Measurements from ENCODE around the gene LENG1.

LENG1 gene

DNA sequence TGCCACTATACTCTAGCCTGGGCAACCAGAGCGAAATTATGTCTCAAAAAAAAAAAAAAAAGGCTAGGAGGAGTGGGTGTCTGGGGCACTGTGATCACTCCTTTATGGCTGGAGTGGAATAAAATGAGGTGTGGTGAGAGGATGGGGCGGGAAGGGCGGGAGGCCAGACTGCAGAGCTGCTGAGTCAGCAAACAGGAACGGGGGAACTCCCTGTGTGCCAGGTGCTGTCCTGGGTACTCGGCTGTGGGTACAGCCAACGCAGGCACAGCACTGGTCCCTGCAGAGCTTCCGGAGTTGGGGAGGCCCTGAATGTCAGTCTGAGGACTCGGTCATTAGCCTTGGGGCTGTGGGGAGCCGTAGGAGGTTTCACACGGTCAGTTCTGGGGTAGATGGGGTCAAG is 38.3 kb downstream of the LENG1 start:
- TF ChIP-seq CTCF (IDR thresholded peaks at IDR 0.05; ENCODE audit: control insufficient read depth, extremely low read depth, insufficient read depth) = no peak
- no peak for DNase-seq (ENCODE audit: low read depth)

GRCh38 chr19:54115109-54116063 is 44.1 kb downstream of the LENG1 start, which contains the start of the genes PRPF31 and TFPT:
Gene PRPF31 (plus strand): TSS chr19:54115754. CDS start chr19:54118279, 2,525 bp downstream.
Gene TFPT (minus strand): TSS chr19:54115657. CDS start chr19:54115269, 388 bp downstream.
- DNase-seq (ENCODE audit: low read depth) = peak; percentile 96
- H3K4me3 ChIP-seq (ENCODE audit: low read depth, low read length) = peak within 1 kb of the TSS; percentile 100
- TF ChIP-seq CTCF (IDR thresholded peaks at IDR 0.05; ENCODE audit: control insufficient read depth, extremely low read depth, insufficient read depth) = no peak

More for the DNA sequence above, 38.3 kb downstream of the LENG1 start:
- H3K4me3 ChIP-seq (ENCODE audit: low read depth, low read length) = no peak overlapping the region

GRCh38 chr19:54114340-54115108 is 45.0 kb downstream of the LENG1 start:
- DNase-seq (ENCODE audit: low read depth) = peak; percentile 11
- H3K4me3 ChIP-seq (ENCODE audit: low read depth, low read length) = peak overlapping the region; percentile 100
- no peak for TF ChIP-seq CTCF (IDR thresholded peaks at IDR 0.05; ENCODE audit: control insufficient read depth, extremely low read depth, insufficient read depth)

DNA sequence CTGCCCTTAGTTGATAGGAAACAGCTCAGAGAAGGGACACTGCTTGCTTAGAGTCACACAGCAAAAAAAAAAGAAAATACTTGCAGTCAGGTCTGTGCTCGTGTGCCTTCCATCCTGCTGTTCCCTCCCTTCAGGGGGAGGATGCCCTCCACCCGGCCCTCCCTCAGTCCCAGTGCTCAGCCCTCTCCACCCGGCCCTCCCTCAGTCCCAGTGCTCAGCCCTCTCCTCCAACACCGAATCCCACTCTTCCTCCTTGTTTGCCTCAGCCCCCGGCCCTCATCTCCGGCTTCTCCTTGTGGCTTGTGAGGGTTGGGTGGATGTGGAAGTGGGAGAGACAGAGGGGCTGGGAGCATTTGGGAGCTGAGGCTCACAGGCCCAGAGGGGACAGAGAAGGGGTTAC is 49.9 kb downstream of the LENG1 start:
- DNase-seq (ENCODE audit: low read depth) = no peak

GRCh38 chr19:54108496-54108895 is 51.0 kb downstream of the LENG1 start:
- no peak overlapping the region for H3K4me3 ChIP-seq (ENCODE audit: low read depth, low read length)
- DNase-seq (ENCODE audit: low read depth) = no peak
- no peak for TF ChIP-seq CTCF (IDR thresholded peaks at IDR 0.05; ENCODE audit: control insufficient read depth, extremely low read depth, insufficient read depth)

More for the DNA sequence above, 49.9 kb downstream of the LENG1 start:
- no peak overlapping the region for H3K4me3 ChIP-seq (ENCODE audit: low read depth, low read length)
- no peak for TF ChIP-seq CTCF (IDR thresholded peaks at IDR 0.05; ENCODE audit: control insufficient read depth, extremely low read depth, insufficient read depth)

GRCh38 chr19:54107876-54108490 is 51.5 kb downstream of the LENG1 start:
- H3K4me3 ChIP-seq (ENCODE audit: low read depth, low read length) = no peak overlapping the region
- DNase-seq (ENCODE audit: low read depth) = no peak
- no peak for TF ChIP-seq CTCF (IDR thresholded peaks at IDR 0.05; ENCODE audit: control insufficient read depth, extremely low read depth, insufficient read depth)
